Stimulated activated naive B cell treated with anti-CD40 and anti-IgM and Interleukin-4, amounts not matched to agents 10 μg/mL and 1 μg/mL and 100 μg/mL, for 72 hours (primary cell): Measurements from ENCODE around the gene UBXN6.
A peak's percentile ranks its signal among the peaks of the same experiment; 100 is the strongest.

ENCODE experiments used
- ATAC-seq, 2 donors: fragments of 150-1000 bp; cut with Tn5 transposase; replicated peaks; 2 replicates each; pipeline ENCODE4 v1.10.0; 2021; ENCODE audit warnings: moderate library complexity in 1 of 2
- DNase-seq: peaks from one replicate; pipeline ENCODE4 v3.0.0; 2021
- H3K27ac Mint-ChIP-seq: one replicate; pipeline ENCODE4 v1.8.0; 2022; ENCODE audit warnings: mild to moderate bottlenecking, mixed read lengths
- H3K27me3 Mint-ChIP-seq, 2 donors: one replicate each; pipeline ENCODE4 v1.8.0; 2022; ENCODE audit warnings: mixed read lengths in 2 of 2
- H3K36me3 Mint-ChIP-seq, 2 donors: one replicate each; pipeline ENCODE4 v1.8.0; 2022; ENCODE audit warnings: mixed read lengths in 2 of 2, mild to moderate bottlenecking in 1 of 2
- H3K4me1 Mint-ChIP-seq, 2 donors: one replicate each; pipeline ENCODE4 v1.8.0; 2022; ENCODE audit warnings: mixed read lengths in 2 of 2, mild to moderate bottlenecking in 1 of 2
- H3K4me3 Mint-ChIP-seq, 2 donors: one replicate each; pipeline ENCODE4 v1.8.0; 2022; ENCODE audit warnings: mild to moderate bottlenecking in 2 of 2, mixed read lengths in 2 of 2, moderate library complexity in 1 of 2
- H3K9me3 Mint-ChIP-seq, 2 donors: one replicate each; pipeline ENCODE4 v1.8.0; 2022; ENCODE audit warnings: mixed read lengths in 2 of 2, mild to moderate bottlenecking in 1 of 2

UBXN6 gene

DNA sequence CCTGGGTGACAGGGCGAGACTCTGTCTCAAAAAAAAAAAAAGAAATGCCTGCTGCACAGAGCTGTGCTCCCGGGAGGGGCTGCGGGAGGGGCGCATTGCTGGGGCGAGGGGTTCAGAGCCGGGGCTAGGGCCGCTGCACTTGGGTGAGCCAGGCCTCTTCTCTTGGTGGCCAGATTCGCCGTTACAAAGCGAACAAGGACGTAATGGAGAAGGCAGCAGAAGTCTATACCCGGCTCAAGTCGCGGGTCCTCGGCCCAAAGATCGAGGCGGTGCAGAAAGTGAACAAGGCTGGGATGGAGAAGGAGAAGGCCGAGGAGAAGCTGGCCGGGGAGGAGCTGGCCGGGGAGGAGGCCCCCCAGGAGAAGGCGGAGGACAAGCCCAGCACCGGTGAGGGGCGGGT, 41.7 kb upstream of the UBXN6 start:
- H3K27ac Mint-ChIP-seq, result no peak overlapping the region
- H3K4me1 Mint-ChIP-seq, result no peaks in the 10 kb centered on the region
- H3K9me3 Mint-ChIP-seq, result no peaks in the 10 kb centered on the region
- DNase-seq, result no peak
- peaks cover 31 to 47% of the 10 kb centered on the region in 2 donors for H3K36me3 Mint-ChIP-seq
- no peak for ATAC-seq
- no peak overlapping the region for H3K4me3 Mint-ChIP-seq
- no peaks in the 10 kb centered on the region for H3K27me3 Mint-ChIP-seq

DNA sequence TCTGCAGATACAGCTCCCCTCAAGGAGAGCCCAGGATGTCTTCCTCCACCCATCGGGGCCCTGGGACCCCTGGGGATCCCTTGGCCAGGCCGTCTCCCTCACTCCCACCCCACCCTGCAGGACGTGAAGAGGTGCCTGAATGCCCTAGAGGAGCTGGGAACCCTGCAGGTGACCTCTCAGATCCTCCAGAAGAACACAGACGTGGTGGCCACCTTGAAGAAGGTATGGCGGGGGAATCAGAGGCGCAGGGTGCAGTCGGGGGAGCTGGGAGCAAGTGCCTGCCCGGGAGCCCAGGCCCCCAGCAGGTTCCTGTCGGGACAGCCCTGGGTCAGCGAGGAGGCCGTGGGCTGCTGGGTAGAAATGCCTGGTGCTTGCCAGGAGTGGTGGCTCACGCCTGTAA, 41.1 kb upstream of the UBXN6 start:
- ATAC-seq (no peak), DNase-seq (no peak)
- no peak overlapping the region for H3K4me3 Mint-ChIP-seq
- no peaks in the 10 kb centered on the region for H3K4me1 Mint-ChIP-seq
- H3K36me3 Mint-ChIP-seq, result peaks cover 28 to 42% of the 10 kb centered on the region in 2 donors
- H3K27me3 Mint-ChIP-seq, result no peaks in the 10 kb centered on the region
- no peaks in the 10 kb centered on the region for H3K9me3 Mint-ChIP-seq
- H3K27ac Mint-ChIP-seq, result no peak overlapping the region

DNA sequence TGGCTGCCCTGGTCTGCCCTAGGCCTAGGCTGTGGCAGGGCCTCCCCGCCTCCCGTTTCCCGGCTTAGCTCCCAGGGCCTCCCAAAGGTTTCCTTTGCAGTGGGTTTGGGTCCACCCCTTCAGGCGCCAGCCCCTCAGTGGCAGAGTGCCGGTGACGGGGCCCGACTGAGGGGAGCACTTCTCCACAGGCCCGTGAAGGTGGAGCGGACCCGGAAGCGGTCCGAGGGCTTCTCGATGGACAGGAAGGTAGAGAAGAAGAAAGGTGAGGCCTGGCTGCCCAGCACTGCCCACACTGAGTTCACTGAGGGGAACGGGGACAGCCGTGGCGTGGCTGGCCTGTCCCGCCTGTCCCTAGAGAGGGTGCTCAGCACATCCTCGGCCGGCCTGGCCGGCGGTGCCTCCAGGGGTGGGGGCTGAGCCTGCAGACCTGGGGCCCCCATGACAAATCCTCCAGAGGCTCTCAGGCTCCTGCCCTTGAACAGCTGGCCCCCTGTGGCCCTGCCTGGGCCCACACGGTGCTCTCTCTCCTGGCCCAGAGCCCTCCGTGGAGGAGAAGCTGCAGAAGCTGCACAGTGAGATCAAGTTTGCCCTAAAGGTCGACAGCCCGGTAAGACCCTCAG, 40.3 kb upstream of the UBXN6 start:
- H3K4me3 Mint-ChIP-seq, result no peak overlapping the region
- H3K36me3 Mint-ChIP-seq, result peaks cover 31 to 42% of the 10 kb centered on the region in 2 donors
- no peak overlapping the region for H3K27ac Mint-ChIP-seq
- ATAC-seq, result no peak
- no peaks in the 10 kb centered on the region for H3K4me1 Mint-ChIP-seq
- no peaks in the 10 kb centered on the region for H3K9me3 Mint-ChIP-seq
- no peaks in the 10 kb centered on the region for H3K27me3 Mint-ChIP-seq
- no peak for DNase-seq

DNA sequence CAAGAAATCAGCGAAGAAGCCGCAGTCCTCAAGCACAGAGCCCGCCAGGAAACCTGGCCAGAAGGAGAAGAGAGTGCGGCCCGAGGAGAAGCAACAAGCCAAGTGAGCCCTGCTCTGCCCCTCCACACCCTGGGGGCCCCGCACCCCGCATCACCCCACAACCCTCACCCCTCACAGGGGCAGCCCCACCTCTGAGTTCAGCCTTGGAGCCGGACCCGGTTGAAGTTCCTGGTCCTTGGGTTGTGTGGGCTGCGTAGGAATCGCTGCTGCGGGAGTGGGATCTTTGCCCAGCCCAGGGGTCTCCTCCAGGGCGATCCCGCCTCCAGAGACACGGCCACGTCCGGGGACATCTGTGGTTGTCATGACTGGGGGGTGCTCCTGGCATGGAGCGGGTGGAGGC, 38.7 kb upstream of the UBXN6 start:
- no peaks in the 10 kb centered on the region for H3K4me1 Mint-ChIP-seq
- H3K27ac Mint-ChIP-seq, result no peak overlapping the region
- H3K4me3 Mint-ChIP-seq, result no peak overlapping the region
- no peak for DNase-seq
- no peak for ATAC-seq
- no peaks in the 10 kb centered on the region for H3K9me3 Mint-ChIP-seq
- no peaks in the 10 kb centered on the region for H3K27me3 Mint-ChIP-seq
- H3K36me3 Mint-ChIP-seq, result peaks cover 27 to 39% of the 10 kb centered on the region in 2 donors

DNA sequence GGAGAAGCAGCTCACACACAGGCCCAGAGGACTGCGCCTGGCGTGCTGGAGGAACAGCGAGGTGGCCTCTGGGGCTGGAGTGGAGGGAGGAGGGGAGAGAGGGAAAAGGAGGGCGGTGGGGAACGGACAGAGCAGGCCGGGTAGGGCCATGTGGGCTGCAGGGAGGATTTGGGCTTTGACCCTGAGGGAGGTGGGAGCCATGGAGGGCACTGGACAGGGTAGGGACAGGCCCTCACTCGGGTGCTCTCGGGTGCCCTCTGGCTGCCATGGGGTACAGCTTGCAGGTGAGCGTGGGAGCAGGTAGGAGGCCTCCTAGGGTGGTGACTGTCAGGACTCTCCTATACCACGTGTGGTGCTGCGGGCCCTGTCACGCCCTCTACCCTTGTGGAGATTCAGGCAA, 37.9 kb upstream of the UBXN6 start:
- Mint-ChIP-seq H3K4me1 (no peaks in the 10 kb centered on the region), H3K27me3 (no peaks in the 10 kb centered on the region), H3K27ac (no peak overlapping the region), H3K4me3 (no peak overlapping the region), H3K36me3 (peaks cover 26 to 37% of the 10 kb centered on the region in 2 donors), H3K9me3 (no peaks in the 10 kb centered on the region)
- ATAC-seq (peak in 1 of 2 donors; percentile 38), DNase-seq (no peak)

DNA sequence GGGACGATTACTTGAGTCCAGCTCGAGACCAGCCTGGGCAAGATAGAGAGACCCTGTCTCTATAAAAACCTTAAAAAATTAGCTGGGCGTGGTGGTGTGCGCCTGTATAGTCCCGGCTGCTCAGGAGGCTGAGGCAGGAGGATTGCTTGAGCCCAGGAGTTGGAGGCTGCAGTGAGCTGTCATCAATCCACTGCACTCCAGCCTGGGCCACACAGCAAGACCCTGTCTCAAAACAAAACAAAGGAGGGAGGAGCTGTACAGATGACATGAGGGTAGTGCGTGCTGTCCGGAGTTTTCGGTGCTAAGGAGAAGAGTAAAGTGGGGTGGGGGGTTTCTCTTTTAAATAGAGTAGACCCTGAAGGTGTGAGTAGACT, 37.1 kb upstream of the UBXN6 start:
- H3K36me3 Mint-ChIP-seq, result peaks cover 27 to 37% of the 10 kb centered on the region in 2 donors
- DNase-seq, result no peak
- H3K27me3 Mint-ChIP-seq, result no peaks in the 10 kb centered on the region
- no peaks in the 10 kb centered on the region for H3K9me3 Mint-ChIP-seq
- H3K27ac Mint-ChIP-seq, result no peak overlapping the region
- no peak overlapping the region for H3K4me3 Mint-ChIP-seq
- no peaks in the 10 kb centered on the region for H3K4me1 Mint-ChIP-seq
- no peak for ATAC-seq

DNA sequence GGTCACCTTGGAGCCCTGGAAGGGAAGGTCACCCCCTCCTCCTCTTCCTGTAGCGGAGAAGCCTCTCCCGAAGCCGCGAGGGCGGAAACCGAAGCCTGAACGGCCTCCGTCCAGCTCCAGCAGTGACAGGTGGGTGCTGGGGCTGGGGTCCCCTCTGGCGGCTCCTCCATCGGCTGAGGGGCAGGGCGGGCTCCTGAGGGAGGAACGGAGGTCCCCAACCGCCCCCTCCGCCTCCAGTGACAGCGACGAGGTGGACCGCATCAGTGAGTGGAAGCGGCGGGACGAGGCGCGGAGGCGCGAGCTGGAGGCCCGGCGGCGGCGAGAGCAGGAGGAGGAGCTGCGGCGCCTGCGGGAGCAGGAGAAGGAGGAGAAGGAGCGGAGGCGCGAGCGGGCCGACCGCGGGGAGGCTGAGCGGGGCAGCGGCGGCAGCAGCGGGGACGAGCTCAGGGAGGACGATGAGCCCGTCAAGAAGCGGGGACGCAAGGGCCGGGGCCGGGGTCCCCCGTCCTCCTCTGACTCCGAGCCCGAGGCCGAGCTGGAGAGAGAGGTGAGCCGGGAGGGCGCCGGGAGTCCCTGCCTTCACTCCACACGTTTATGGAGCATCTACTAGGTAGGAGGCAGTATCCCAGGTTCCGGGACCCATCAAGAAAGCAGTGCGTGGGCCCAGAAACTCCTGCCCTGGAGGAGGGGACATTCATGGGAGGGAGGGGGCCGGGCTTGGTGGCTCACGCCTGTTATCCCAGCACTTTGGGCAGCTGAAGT, 36.5 kb upstream of the UBXN6 start:
- Mint-ChIP-seq H3K27ac (no peak overlapping the region), H3K4me3 (no peak overlapping the region), H3K27me3 (no peaks in the 10 kb centered on the region), H3K4me1 (no peaks in the 10 kb centered on the region), H3K36me3 (peaks cover 29 to 32% of the 10 kb centered on the region in 2 donors), H3K9me3 (no peaks in the 10 kb centered on the region)
- DNase-seq, result no peak
- ATAC-seq, result no peak

DNA sequence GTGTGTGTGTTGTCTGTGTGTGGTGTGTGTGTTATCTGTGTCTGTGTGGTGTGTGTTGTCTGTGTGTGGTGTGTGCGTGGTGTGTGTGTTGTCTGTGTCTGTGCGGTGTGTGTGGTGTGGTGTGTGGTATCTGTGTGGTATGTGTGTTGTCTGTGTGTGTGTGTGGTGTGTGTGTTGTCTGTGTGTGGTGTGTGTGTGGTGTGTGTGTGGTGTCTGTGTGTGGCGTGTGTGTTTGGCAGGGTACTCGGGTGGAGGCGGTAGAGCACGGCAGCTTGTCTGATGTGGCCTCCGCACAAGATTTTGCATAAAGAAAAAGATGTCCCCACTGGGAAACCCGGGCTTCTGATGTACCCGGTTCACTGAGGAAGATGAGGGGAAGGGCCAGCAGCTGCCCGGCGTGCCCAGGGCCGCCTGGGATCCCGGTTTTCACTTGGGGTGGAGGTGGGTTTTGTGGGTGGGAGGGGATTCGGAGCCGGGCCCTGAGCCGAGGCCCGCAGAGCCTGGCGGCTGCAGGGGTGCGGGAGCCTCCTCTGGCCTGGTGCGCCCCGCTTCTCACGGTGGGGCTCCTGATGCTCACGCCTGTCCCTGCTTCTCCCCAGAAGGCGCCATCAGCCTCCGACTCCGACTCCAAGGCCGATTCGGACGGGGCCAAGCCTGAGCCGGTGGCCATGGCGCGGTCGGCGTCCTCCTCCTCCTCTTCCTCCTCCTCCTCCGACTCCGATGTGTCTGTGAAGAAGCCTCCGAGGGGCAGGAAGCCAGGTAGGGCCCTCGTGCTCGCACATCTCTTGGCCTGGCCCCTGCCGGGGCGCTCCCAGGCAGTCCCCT, 35.7 kb upstream of the UBXN6 start:
- DNase-seq, result no peak
- Mint-ChIP-seq H3K27ac (no peak overlapping the region), H3K4me3 (no peak overlapping the region), H3K4me1 (no peaks in the 10 kb centered on the region), H3K36me3 (peaks cover 27 to 35% of the 10 kb centered on the region in 2 donors), H3K27me3 (no peaks in the 10 kb centered on the region), H3K9me3 (no peaks in the 10 kb centered on the region)
- peak in 1 of 2 donors; percentile 51 for ATAC-seq

DNA sequence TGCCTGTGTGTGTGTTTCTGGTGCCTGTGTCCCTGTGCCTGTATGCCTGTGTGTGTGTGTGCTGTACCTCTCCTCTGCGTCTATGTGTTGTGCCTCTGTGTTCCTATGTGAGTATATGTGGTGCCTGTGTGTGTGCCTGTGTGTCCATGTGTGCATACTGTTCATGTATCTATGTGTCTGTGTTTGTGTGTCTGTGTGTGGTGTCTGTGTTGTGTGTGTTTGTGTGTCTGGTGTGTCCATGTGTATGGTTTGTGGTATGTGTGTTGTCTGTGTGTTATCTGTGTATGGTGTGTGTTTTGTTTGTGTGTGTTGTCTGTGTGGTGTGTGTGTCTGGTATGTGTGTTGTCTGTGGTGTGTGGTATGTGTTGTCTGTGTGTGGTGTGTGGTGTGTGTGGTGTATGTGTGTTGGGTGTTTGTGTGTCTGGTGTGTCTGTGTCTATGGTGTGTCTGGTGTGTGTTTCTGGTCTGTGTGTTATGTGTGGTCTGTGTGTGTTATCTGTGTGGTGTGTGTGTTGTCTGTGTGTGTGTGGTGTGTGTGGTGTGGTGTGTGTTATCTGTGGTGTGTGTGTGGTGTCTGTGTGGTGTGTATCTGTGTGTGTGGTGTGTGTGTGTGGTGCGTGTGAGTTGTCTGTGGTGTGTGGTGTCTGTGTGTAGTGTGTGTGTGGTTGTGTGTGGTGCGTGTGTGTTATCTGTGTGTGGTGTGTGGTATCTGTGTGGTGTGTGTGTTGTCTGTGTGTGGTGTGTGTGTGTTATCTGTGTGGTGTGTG, 34.9 kb upstream of the UBXN6 start:
- ATAC-seq (no peak), DNase-seq (no peak)
- Mint-ChIP-seq H3K4me3 (no peak overlapping the region), H3K27me3 (no peaks in the 10 kb centered on the region), H3K36me3 (peaks cover 23 to 29% of the 10 kb centered on the region in 2 donors), H3K9me3 (no peaks in the 10 kb centered on the region), H3K4me1 (no peaks in the 10 kb centered on the region), H3K27ac (no peak overlapping the region)

DNA sequence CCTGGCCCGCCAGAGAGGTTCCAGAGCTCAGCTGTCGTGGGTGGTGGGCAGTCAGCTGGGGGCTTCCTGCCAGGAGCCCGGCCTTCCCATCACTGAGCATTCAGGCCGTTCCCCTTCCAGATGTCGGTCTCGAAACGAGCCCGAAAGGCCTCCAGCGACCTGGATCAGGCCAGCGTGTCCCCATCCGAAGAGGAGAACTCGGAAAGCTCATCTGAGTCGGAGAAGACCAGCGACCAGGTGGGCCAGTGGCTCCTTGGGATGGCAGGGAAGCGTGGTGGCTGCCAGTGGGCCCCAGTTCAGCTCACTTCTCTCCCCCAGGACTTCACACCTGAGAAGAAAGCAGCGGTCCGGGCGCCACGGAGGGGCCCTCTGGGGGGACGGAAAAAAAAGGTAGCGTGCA, 33.9 kb upstream of the UBXN6 start:
- Mint-ChIP-seq H3K27me3 (no peaks in the 10 kb centered on the region), H3K4me3 (no peak overlapping the region), H3K4me1 (no peaks in the 10 kb centered on the region), H3K36me3 (peaks cover 29 to 37% of the 10 kb centered on the region in 2 donors), H3K27ac (no peak overlapping the region), H3K9me3 (no peaks in the 10 kb centered on the region)
- no peak for ATAC-seq
- no peak for DNase-seq

DNA sequence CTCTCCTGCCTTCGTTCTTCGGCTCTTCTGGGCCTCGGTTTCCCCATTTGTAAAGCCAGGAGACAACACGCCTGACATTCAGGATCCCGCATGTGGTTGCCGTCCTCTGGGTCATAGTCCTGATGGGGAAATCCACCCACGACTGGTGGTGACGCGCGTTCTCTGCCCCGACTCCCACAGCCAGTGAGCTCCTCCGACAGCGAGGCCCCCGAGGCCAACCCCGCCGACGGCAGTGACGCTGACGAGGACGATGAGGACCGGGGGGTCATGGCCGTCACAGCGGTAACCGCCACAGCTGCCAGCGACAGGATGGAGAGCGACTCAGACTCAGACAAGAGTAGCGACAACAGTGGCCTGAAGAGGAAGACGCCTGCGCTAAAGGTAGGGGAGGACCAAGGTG, 30.9 kb upstream of the UBXN6 start:
- no peaks in the 10 kb centered on the region for H3K9me3 Mint-ChIP-seq
- no peaks in the 10 kb centered on the region for H3K27me3 Mint-ChIP-seq
- ATAC-seq (no peak), DNase-seq (no peak)
- peaks cover 33 to 34% of the 10 kb centered on the region in 2 donors for H3K36me3 Mint-ChIP-seq
- H3K4me1 Mint-ChIP-seq, result no peaks in the 10 kb centered on the region
- H3K4me3 Mint-ChIP-seq, result no peak overlapping the region
- H3K27ac Mint-ChIP-seq, result no peak overlapping the region

DNA sequence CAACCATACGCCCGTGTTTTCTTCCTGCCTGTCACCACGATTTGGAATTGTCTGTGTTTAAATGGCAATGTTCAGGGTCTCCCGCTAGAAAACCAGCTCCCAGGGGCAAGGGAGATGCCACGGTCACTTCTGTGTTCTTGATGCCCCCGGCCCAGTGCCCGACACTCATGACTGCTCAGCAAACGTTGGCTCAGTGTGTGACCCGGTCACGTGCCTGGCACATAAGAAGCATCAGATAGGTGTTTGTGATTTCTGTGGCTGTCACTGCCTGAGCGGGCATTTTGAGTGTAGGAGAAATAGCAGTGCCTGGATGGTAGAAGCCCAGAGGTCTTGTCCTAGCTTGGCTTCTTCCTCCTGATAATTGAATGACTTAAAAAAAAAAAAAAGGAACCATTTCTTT, 30.0 kb upstream of the UBXN6 start:
- peak overlapping the region; percentile 82 for H3K27ac Mint-ChIP-seq
- H3K9me3 Mint-ChIP-seq, result no peaks in the 10 kb centered on the region
- no peaks in the 10 kb centered on the region for H3K4me1 Mint-ChIP-seq
- H3K4me3 Mint-ChIP-seq, result no peak overlapping the region
- no peaks in the 10 kb centered on the region for H3K27me3 Mint-ChIP-seq
- H3K36me3 Mint-ChIP-seq, result peaks cover 35 to 37% of the 10 kb centered on the region in 2 donors
- ATAC-seq (no peak), DNase-seq (no peak)

DNA sequence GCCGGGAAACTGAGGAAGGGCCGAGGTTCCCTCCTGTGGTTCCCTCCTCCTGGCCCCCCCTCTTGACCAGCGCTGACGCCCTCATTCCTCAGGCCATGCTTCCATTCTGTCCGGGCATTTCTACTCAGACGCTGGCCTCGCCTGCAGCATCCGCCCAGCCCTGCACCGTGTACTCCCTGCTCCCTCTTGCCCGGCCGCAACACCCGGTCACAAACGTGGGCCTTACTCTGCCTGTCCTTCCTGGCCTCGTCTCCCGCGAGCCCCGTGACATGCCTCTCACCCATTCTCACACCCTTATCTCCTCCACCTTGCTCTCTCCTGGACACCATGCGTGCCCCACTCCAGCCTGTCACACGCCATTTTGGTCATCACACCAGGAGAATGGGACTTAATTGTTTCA, 25.8 kb upstream of the UBXN6 start:
- ATAC-seq, result no peak
- H3K27me3 Mint-ChIP-seq, result no peaks in the 10 kb centered on the region
- no peaks in the 10 kb centered on the region for H3K9me3 Mint-ChIP-seq
- H3K4me1 Mint-ChIP-seq, result no peaks in the 10 kb centered on the region
- H3K36me3 Mint-ChIP-seq, result peaks cover 24 to 25% of the 10 kb centered on the region in 2 donors
- H3K27ac Mint-ChIP-seq, result no peak overlapping the region
- H3K4me3 Mint-ChIP-seq, result no peak overlapping the region
- no peak for DNase-seq

DNA sequence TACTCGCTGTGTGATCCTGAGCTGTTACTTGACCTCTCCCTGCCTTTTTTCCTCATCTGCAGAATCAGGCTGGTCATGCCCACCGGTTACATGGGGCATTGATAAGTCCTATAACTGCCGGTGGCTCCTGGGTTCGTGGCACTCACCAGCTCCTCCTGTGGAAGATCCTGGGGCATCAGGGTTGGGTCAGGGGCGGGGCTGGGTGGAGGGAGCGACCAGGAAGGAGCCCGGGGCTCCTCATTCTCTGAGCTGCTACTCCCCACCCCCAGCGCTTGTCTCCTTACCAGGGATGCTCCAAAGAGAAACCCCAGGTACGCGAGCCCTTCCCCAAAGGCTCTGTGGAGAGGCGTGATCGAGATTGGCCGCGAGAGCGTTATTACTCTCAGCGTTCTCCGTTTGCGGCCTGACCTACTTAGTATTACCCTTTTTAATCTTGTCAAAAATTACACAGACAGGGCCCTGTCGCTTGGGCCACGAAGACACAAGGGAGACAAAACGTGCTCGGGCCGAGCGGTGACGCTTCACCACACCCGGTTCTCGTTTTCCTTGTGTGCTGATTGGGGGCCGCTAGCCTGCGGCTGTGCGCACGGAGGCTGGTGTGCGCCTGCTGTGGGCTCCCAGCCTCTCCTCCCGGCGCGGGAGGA, 25.2 kb upstream of the UBXN6 start:
- Mint-ChIP-seq H3K4me1 (no peaks in the 10 kb centered on the region), H3K27me3 (no peaks in the 10 kb centered on the region), H3K4me3 (no peak overlapping the region), H3K27ac (no peak overlapping the region), H3K36me3 (peaks cover 24 to 30% of the 10 kb centered on the region in 2 donors), H3K9me3 (no peaks in the 10 kb centered on the region)
- no peak for DNase-seq
- no peak for ATAC-seq
